ENCODE measurements around the gene COP1. TPM values are rescaled to one million over a fixed set of nuclear protein-coding genes. Genes with fewer than 3 reads are reported as not detected.

Gene COP1
- polyA plus RNA-seq (2011; rRNA removed) (33.2 and 43.7 TPM in 2 replicates), polyA minus RNA-seq (2011; rRNA and poly(A)+ RNA removed) (37.4 and 73.0 TPM in 2 replicates)

DNA sequence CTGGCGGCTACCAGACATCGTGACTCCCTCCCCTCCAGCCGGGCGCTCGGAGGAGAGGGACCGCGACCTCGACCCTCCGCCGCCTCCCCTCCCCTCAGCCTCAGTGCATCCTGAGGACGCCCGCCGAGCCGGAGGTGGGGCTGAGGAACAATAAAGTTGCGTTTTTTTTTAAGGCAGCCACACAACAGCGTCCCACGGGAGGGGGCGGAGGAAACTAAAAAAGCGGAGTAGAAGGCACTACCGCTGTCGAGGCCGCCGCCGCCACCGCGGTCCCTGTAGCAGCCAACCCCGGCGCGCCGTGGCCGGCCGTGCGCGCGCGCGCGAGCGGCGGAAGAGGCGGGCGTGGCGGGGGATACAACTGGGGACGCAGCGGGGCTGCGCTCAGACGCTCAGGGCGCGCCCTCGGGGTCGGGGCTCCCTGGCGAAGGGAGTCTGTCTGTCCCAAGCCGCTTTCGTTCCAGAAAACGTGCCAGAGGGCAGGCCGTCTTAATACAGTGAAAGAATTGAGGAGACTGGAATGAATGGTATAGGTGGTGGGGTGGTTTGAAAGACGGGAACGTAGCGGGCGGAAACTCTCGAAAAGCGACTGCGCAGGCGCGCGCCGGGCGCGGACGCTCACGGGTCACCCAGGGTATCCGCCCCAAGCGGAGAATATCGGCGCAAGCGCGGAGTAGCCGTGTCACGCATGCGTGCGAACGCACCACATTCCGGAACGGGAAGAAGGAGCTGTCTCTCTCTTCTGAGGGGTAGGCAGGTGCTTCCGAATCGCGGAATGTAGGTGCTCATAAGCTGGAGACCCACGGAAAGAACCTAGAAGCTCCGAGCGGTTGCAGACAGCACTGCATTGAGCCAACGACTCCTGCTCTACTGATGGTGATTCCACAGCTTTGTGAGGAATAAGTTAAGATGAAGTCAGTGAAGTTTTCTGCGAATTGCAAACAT lies at the start of gene COP1:
COP1 (minus strand) TSS at position 326 of the 942 bp plus-strand sequence; CDS start at position 18, 308 bp downstream.
- peak within 1 kb of the TSS; percentile 89 for H3K27ac ChIP-seq (ENCODE audit: low read depth, low read length)
- no peaks in the 10 kb centered on the region for H3K9me3 ChIP-seq (ENCODE audit: control insufficient read depth, insufficient read depth, low read length)
- ChIA-PET CTCF (interaction anchor here (0.6 to 0.7 kb wide), 4 partner anchors 15 to 104 kb away, joined by 3 to 5 read pairs (median 3); no protein-coding TSS in a partner anchor), POLR2A (interaction anchor here (0.6 to 0.9 kb wide), 4 partner anchors 20 to 1184 kb away, joined by 3 to 5 read pairs (median 4); partner anchors contain the start of gene MRPS14)
- peak; percentile 83 for DNase-seq (ENCODE audit: low read depth, low spot score)
- TF ChIP-seq, protein P1, sequence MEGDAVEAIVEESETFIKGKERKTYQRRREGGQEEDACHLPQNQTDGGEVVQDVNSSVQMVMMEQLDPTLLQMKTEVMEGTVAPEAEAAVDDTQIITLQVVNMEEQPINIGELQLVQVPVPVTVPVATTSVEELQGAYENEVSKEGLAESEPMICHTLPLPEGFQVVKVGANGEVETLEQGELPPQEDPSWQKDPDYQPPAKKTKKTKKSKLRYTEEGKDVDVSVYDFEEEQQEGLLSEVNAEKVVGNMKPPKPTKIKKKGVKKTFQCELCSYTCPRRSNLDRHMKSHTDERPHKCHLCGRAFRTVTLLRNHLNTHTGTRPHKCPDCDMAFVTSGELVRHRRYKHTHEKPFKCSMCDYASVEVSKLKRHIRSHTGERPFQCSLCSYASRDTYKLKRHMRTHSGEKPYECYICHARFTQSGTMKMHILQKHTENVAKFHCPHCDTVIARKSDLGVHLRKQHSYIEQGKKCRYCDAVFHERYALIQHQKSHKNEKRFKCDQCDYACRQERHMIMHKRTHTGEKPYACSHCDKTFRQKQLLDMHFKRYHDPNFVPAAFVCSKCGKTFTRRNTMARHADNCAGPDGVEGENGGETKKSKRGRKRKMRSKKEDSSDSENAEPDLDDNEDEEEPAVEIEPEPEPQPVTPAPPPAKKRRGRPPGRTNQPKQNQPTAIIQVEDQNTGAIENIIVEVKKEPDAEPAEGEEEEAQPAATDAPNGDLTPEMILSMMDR (IDR thresholded peaks at IDR 0.05; ENCODE audit: low read depth, low read length): no peak; the same call in 1 of the 2 replicates
- H3K27me3 ChIP-seq (ENCODE audit: control insufficient read depth, insufficient read depth, low read length): no peaks in the 10 kb centered on the region
- peak within 1 kb of the TSS; percentile 89 for H3K4me3 ChIP-seq (ENCODE audit: low read depth, low read length)

DNA sequence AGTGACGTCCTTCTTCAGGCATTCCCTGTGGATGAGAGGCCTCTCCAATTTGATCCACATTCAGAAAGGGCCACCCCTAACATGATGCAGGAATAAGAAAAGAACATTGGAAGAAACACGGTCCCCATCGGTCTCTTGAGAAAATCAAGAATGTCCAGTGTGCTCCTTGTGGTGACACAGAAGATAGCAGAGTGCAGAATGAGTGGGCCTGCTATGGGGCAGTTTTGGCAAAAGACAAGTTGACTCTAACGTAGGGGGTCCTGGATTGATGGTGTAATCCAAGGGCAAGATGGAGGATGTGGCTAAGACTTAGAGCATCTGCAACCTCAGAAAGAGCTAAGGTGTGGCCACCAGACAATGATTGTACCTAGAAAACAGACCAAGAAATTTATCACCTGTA lies 45.1 kb upstream of the COP1 start:
- no peak overlapping the region for H3K4me3 ChIP-seq (ENCODE audit: low read depth, low read length)
- TF ChIP-seq, protein P1 (IDR thresholded peaks at IDR 0.05; ENCODE audit: low read depth, low read length): no peak
- H3K27me3 ChIP-seq (ENCODE audit: control insufficient read depth, insufficient read depth, low read length): no peaks in the 10 kb centered on the region
- H3K27ac ChIP-seq (ENCODE audit: low read depth, low read length): no peak overlapping the region
- POLR2A ChIA-PET: no interaction called here
- H3K9me3 ChIP-seq (ENCODE audit: control insufficient read depth, insufficient read depth, low read length): no peaks in the 10 kb centered on the region
- DNase-seq (ENCODE audit: low read depth, low spot score): no peak
- CTCF ChIA-PET: no interaction called here

DNA sequence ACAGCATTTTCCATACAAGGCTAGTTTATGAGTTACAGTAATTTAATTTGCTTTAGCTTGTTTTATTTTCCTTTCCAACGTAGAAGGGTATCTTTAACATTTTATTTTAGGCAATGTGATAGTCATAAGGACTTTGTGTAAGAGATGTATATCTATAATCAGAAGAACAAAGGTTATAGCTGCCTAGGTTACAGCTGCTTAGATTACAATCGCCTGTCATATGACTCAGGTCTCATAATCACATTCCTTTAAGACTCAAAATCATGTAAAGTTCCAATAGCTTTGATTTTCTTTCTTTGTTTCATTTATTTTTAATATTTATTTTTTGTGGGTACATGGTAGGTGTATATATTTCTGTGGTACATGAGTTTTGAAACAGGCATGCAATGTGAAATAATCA lies 37.8 kb upstream of the COP1 start:
- CTCF ChIA-PET: no interaction called here
- H3K27ac ChIP-seq (ENCODE audit: low read depth, low read length): no peak overlapping the region
- TF ChIP-seq, protein P1 (IDR thresholded peaks at IDR 0.05; ENCODE audit: low read depth, low read length): no peak

DNA sequence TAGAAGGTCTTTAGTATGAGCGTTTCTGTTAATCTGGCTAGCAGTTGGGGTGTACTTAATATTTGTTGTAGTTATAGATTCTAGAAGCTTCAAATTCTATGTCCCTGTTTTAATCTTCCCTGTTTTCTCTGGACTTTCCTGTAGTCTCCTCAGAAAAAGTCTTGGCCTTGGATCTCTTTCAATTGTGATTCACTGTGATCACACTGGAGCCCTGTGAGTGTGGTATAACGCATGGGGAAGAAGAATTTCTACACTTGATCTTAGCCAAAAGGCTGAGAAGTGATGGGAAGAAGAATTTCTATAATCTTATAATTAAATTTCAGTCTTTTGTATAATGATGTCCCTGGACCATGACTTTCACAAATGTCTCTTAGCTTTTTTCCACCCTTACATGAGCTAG lies 36.7 kb upstream of the COP1 start:
- Histone ChIP-seq H3K27ac (ENCODE audit: low read depth, low read length) (no peak overlapping the region), H3K9me3 (ENCODE audit: control insufficient read depth, insufficient read depth, low read length) (no peaks in the 10 kb centered on the region), H3K27me3 (ENCODE audit: control insufficient read depth, insufficient read depth, low read length) (no peaks in the 10 kb centered on the region), H3K4me3 (ENCODE audit: low read depth, low read length) (no peak overlapping the region)
- DNase-seq (ENCODE audit: low read depth, low spot score): no peak
- CTCF ChIA-PET: no interaction called here
- POLR2A ChIA-PET: no interaction called here
- TF ChIP-seq, protein P1 (IDR thresholded peaks at IDR 0.05; ENCODE audit: low read depth, low read length): no peak

More for the DNA sequence above, 37.8 kb upstream of the COP1 start:
- POLR2A ChIA-PET: no interaction called here
- H3K4me3 ChIP-seq (ENCODE audit: low read depth, low read length): no peak overlapping the region
- no peaks in the 10 kb centered on the region for H3K9me3 ChIP-seq (ENCODE audit: control insufficient read depth, insufficient read depth, low read length)
- DNase-seq (ENCODE audit: low read depth, low spot score): no peak
- no peaks in the 10 kb centered on the region for H3K27me3 ChIP-seq (ENCODE audit: control insufficient read depth, insufficient read depth, low read length)
